NOMO-1 treated with dmso at 0.1 percent for 144 hours (cell line): ENCODE data around the gene WDR62.
"Not testable (repeated sequence)": the region's sequence is repeated elsewhere in the genome, so short reads cannot be mapped to it uniquely, and the experiment has no call there.

Experiments
- DNase-seq: peaks from one replicate; lab custom pipeline; 2025; ENCODE audit not compliant: unreplicated experiment; lab: John Stamatoyannopoulos, UW

Gene WDR62

GRCh38 chr19:36106991-36107390 lies 52.3 kb downstream of the WDR62 start:
- no peak for DNase-seq

DNA sequence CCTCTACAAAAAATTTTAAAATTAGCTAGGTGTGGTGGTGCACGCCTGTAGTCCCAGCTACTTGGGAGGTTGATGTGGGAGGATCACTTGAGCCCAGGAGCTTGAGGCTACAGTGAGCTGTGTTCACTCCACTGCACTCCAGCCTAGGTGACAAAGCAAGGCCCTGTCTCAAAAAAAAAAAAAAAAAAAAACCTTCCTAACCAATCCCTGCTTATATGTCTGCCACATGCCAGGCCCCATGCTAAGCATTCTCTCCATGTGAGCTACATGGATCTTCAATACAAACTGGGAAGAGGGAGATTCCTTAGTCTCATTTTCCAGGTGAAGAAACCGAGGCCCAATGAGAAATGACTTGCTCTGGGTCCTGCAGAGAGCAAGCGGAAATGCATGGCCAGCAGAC lies 54.0 kb downstream of the WDR62 start:
- DNase-seq: no peak

DNA sequence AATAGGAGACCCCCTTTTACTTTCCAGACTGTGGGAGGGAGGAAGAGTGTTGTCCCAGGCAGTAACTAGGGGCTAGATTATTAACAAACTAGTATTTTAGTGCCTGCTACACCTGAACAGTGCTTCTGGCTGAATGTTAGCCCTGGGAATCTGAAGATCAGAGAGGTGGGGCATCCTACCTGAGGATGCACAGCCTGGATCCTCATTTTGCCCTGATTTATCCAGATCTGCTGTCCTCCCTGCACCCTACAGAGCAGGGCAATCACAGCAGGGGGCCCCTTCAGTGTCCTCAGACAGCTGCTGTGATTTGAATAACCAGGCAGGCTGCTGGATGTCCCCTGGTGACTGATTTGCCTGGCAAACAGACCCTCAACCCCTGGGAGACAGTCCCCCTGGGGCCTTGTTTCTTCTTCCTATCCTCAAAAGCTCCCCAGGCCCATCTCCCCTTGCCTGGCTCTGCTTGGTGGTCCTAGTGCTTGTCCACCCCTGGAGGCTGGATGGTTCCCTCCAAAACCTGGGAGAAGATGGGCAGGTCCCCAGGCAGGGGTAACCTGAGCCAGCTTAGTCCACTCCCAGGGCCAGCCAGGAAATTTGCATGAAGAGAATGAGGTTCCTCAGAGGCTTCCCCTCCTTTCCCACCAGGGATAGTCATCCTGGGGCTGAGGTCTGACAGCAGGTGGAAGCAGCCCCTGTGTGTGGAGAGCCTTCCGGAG lies 55.9 kb downstream of the WDR62 start, which contains the start of gene OVOL3:
OVOL3 (plus strand) TSS at position 657 of the 713 bp plus-strand sequence. CDS start 60 bp downstream, outside the sequence.
- no peak for DNase-seq

GRCh38 chr19:36111200-36111539 lies 56.5 kb downstream of the WDR62 start:
- no peak for DNase-seq

DNA sequence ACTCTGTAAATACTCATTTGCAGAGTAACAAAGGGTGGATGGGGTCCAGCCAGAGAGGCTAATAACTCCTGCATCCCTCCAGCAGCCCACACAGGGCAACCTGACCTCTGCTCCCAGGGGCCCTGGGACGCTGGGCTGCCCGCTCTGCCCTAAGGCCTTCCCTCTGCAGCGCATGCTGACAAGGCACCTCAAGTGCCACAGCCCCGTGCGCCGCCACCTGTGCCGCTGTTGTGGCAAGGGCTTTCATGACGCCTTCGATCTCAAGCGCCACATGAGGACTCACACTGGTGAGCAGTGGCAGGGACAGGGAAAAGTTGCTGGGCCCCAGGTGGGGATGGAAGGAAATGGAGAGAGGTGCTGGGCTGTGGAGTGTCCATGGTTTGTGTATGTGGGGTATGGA lies 58.0 kb downstream of the WDR62 start:
- no peak for DNase-seq

- DNase-seq: no peak
Observed at GRCh38 chr19:36113425-36113824, 58.7 kb downstream of the WDR62 start.

GRCh38 chr19:36113894-36114720 lies 59.4 kb downstream of the WDR62 start:
- DNase-seq: no peak

- DNase-seq: peak; percentile 100
Observed at GRCh38 chr19:36114721-36115452, 60.2 kb downstream of the WDR62 start, which contains the start of gene POLR2I. Gene POLR2I, minus strand, starts transcription at chr19:36114875. Its CDS starts 19 bp downstream, at chr19:36114856.

DNA sequence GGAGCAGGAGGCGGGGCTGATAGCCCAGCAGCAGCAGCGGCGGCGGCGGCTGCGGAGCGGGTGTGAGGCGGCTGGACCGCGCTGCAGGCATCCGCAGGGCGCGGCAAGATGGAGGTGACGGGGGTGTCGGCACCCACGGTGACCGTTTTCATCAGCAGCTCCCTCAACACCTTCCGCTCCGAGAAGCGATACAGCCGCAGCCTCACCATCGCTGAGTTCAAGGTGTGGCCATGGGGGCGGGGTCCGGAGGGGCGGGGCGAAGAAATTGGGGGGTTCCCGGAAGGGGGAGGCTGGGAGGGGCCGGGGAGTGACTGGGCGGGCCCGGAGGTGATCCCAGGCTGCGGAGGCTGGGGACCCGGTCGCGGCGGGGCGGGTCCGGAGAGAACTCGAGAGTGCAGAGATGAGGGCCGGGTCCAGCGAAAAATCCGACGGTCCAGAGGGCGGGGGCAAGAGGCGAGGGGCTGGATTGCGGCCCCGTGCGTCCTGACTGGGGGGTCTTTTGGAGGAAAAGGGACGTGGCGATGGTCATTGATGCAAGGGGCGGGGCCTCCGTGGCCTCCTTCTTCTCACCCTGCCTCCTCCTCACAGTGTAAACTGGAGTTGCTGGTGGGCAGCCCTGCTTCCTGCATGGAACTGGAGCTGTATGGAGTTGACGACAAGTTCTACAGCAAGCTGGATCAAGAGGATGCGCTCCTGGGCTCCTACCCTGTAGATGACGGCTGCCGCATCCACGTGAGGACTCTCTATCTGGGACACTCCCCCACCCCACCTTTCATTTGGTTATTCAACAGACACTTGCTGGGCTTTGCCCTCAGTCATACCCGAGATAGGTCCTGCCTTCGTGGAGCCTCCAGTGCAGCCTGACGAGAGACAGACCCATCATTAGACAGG lies 61.0 kb downstream of the WDR62 start, which contains the start of gene TBCB:
TBCB (plus strand) TSS at position 16 of the 891 bp plus-strand sequence; CDS start at position 109, 93 bp downstream.
- peak; percentile 65 for DNase-seq

DNA sequence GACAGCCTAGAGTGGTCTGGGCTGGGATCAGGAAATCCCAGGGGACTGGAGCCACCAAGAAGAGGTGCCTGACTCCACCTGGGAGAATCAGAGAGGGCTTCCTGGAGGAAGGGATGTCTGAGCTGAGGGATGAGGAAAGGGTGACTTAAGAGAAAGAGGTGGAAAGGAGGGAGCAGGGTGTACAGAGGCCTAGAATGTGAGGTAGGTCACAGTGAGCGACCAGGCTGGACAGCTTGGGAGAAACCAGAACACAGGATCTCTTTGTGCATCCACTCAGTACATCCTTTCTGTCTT lies 61.6 kb downstream of the WDR62 start:
- no peak for DNase-seq

DNA sequence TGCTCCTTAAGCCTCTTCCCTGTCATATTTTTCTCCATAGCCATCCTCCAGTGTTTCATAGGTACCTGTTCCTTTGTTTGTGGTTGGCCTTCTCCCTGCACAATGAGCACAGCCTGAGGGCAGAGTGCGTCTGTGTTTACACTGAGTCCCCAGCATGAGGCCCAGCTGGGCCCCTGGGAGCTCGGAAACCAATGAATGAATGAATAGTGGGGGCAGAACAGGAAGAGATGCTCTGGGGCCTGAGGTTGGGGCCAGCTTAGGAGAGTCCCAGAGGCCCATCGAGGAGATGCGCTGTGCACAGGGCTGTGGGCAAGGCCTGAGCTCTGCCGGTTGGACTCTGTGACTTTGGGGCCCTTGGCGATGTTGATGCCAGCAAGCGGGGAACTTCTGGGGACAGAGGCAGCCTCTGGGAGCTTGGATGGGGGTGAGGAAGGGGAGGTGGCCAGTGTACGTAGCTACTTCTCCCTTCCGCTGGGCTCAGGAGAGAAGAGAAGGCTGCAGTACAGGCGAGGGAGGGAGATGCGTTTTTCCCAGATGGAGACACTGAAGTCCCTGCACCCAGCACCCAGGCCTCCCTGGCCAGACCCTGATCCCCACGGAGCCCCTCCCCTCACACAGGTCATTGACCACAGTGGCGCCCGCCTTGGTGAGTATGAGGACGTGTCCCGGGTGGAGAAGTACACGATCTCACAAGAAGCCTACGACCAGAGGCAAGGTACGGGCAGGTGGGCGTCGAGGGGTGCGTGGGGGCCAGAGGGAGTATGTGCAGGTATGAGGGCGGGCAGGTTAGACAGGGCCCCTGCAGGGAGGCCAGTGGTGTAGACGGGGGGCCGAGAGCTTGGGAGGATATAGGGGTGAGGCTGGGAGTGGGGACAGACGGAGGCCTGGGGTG lies 65.6 kb downstream of the WDR62 start:
- DNase-seq: no peak

DNA sequence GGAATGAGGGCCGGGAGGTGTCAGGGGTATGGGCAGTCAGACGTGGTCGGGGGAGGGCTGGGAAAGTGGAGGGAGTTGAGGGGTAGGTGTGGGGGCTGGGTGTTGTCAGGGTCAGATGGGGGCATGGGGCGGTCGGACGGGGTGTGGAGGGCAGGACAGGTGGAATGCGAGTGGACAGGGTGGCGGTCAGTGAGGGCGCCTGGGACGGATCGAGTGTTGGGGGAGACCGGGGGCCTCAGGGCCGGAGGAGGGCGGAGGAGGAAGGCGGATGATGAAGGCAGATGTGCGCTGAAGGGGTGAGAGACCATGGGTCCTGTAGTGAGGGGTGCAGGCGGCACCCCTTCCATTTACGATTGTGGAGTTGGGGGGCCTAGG lies 66.3 kb downstream of the WDR62 start:
- DNase-seq: no peak

DNA sequence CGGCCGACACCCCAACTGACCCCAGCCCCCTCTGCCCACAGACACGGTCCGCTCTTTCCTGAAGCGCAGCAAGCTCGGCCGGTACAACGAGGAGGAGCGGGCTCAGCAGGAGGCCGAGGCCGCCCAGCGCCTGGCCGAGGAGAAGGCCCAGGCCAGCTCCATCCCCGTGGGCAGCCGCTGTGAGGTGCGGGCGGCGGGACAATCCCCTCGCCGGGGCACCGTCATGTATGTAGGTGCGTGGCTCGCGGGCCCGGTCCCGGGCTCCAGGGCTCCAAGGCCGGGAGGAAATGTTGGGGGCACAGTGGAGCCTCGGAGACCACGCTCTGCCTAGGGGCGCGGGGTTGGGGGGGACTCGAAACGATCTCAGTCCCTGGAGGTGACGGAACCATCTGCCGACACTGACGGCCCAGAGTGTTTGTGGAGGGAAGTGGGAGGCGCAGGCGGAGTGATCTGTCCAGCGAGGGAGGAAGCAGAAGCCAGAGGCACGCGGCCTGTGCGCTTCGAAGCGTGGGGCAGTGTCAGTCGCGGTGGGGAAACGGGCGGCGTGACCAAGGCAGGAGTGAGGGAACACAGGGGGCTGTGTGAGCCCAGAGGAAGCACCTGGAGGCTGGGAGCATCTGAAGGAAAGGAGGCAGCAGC lies 66.9 kb downstream of the WDR62 start:
- no peak for DNase-seq

- DNase-seq: no peak
Observed at GRCh38 chr19:36125557-36125956, 70.9 kb downstream of the WDR62 start.

DNA sequence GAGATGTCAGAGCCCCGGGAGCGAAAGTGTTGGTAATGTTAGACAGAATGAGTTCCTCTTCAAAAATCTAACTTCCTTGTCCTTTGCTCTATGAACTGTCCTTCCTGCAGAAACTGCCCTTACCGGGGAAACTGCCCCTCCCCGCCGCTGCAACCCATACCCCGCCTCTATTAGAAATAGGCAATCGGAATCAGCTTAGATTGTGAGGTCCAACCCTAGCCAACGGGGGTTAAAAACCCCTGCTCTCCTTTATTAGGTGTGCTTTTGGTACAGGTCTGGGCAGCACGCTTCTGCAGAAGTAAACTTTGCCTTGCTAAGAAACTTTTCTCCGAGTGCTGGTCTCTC lies 73.7 kb downstream of the WDR62 start:
- DNase-seq: peak; percentile 60

- not testable (repeated sequence) for DNase-seq
Observed at GRCh38 chr19:36131221-36131620, 76.5 kb downstream of the WDR62 start.

GRCh38 chr19:36134867-36135266 lies 80.2 kb downstream of the WDR62 start:
- not testable (repeated sequence) for DNase-seq

GRCh38 chr19:36136964-36137686 lies 82.4 kb downstream of the WDR62 start:
- no peak for DNase-seq

DNA sequence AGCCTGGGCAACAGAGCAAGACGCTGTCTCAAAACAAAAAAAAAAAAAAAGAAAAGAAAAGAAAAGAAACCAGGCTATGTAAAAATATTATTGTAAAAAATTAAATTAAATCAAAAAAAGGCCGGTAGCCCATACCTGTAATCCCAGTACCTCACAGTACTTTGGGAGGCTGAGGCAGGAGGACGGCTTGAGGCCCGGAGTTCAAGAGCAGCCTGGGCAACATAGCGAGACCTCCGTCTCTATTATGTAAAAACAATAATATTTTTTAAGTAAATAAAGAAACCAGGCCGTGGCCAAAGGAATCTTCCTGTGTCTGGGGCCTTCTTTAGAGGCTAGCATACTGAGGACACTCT lies 84.4 kb downstream of the WDR62 start:
- no peak for DNase-seq
